ENCODE data around the gene P3H4.

The P3H4 gene

GRCh38 chr17:41766135-41766534 is 45.6 kb downstream of the P3H4 start:
- peaks cover 82% of the 10 kb centered on the region for H3K36me3 ChIP-seq (ENCODE audit: control insufficient read depth, insufficient read depth, low read length)
- H3K9me3 ChIP-seq (ENCODE audit: control insufficient read depth, insufficient read depth, low read depth, low read length): no peaks in the 10 kb centered on the region
- no peaks in the 10 kb centered on the region for H3K27me3 ChIP-seq (ENCODE audit: control insufficient read depth, insufficient read depth, low read length)
- H3K27ac ChIP-seq (ENCODE audit: low read depth, low read length): no peak overlapping the region
- H3K4me3 ChIP-seq (ENCODE audit: low read depth, low read length): no peak overlapping the region
- no peaks in the 10 kb centered on the region for H3K4me1 ChIP-seq (ENCODE audit: control insufficient read depth, insufficient read depth, low read length)
- H3K9ac ChIP-seq (ENCODE audit: low read length): no peak overlapping the region

GRCh38 chr17:41763327-41763726 is 48.4 kb downstream of the P3H4 start:
- Histone ChIP-seq H3K4me3 (ENCODE audit: low read depth, low read length) (no peak overlapping the region), H3K9ac (ENCODE audit: low read length) (no peak overlapping the region), H3K4me1 (ENCODE audit: control insufficient read depth, insufficient read depth, low read length) (no peaks in the 10 kb centered on the region), H3K36me3 (ENCODE audit: control insufficient read depth, insufficient read depth, low read length) (peaks cover 76% of the 10 kb centered on the region), H3K9me3 (ENCODE audit: control insufficient read depth, insufficient read depth, low read depth, low read length) (no peaks in the 10 kb centered on the region), H3K27me3 (ENCODE audit: control insufficient read depth, insufficient read depth, low read length) (no peaks in the 10 kb centered on the region), H3K27ac (ENCODE audit: low read depth, low read length) (no peak overlapping the region)

- no peaks in the 10 kb centered on the region for H3K27me3 ChIP-seq (ENCODE audit: control insufficient read depth, insufficient read depth, low read length)
- H3K27ac ChIP-seq (ENCODE audit: low read depth, low read length): no peak overlapping the region
- H3K4me1 ChIP-seq (ENCODE audit: control insufficient read depth, insufficient read depth, low read length): no peaks in the 10 kb centered on the region
- H3K9me3 ChIP-seq (ENCODE audit: control insufficient read depth, insufficient read depth, low read depth, low read length): no peaks in the 10 kb centered on the region
- H3K4me3 ChIP-seq (ENCODE audit: low read depth, low read length): no peak overlapping the region
- peaks cover 78% of the 10 kb centered on the region for H3K36me3 ChIP-seq (ENCODE audit: control insufficient read depth, insufficient read depth, low read length)
- no peak overlapping the region for H3K9ac ChIP-seq (ENCODE audit: low read length)
Observed at GRCh38 chr17:41762841-41763240, 48.9 kb downstream of the P3H4 start.

DNA sequence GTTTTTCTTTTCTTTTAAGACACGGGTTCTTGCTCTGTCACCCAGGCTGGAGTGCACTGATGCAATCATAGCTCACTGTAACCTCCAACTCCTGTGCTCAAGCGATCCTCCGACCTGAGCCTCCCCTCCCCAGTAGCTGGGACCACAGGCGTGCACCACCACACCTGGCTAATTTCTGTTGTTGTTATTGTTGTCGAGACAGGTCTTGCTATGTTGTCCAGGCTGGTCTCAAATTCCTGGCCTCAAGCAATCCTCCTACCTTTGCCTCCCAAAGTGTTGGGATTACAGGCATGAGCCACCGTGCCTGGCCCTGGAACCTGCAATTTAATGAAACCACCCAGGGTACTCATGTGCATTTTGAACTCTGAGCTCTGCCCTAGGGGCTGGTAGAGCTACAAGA is 49.4 kb downstream of the P3H4 start:
- Histone ChIP-seq H3K9me3 (ENCODE audit: control insufficient read depth, insufficient read depth, low read depth, low read length) (no peaks in the 10 kb centered on the region), H3K4me1 (ENCODE audit: control insufficient read depth, insufficient read depth, low read length) (no peaks in the 10 kb centered on the region), H3K27me3 (ENCODE audit: control insufficient read depth, insufficient read depth, low read length) (no peaks in the 10 kb centered on the region), H3K4me3 (ENCODE audit: low read depth, low read length) (no peak overlapping the region), H3K9ac (ENCODE audit: low read length) (no peak overlapping the region), H3K27ac (ENCODE audit: low read depth, low read length) (no peak overlapping the region), H3K36me3 (ENCODE audit: control insufficient read depth, insufficient read depth, low read length) (peaks cover 78% of the 10 kb centered on the region)

GRCh38 chr17:41760878-41761277 is 50.9 kb downstream of the P3H4 start:
- Histone ChIP-seq H3K4me1 (ENCODE audit: control insufficient read depth, insufficient read depth, low read length) (no peaks in the 10 kb centered on the region), H3K9me3 (ENCODE audit: control insufficient read depth, insufficient read depth, low read depth, low read length) (no peaks in the 10 kb centered on the region), H3K27me3 (ENCODE audit: control insufficient read depth, insufficient read depth, low read length) (no peaks in the 10 kb centered on the region), H3K4me3 (ENCODE audit: low read depth, low read length) (no peak overlapping the region), H3K36me3 (ENCODE audit: control insufficient read depth, insufficient read depth, low read length) (peaks cover 77% of the 10 kb centered on the region), H3K9ac (ENCODE audit: low read length) (no peak overlapping the region), H3K27ac (ENCODE audit: low read depth, low read length) (no peak overlapping the region)

- H3K27ac ChIP-seq (ENCODE audit: low read depth, low read length): no peak overlapping the region
- no peak overlapping the region for H3K9ac ChIP-seq (ENCODE audit: low read length)
- H3K27me3 ChIP-seq (ENCODE audit: control insufficient read depth, insufficient read depth, low read length): no peaks in the 10 kb centered on the region
- H3K36me3 ChIP-seq (ENCODE audit: control insufficient read depth, insufficient read depth, low read length): peaks cover 77% of the 10 kb centered on the region
- H3K9me3 ChIP-seq (ENCODE audit: control insufficient read depth, insufficient read depth, low read depth, low read length): no peaks in the 10 kb centered on the region
- no peak overlapping the region for H3K4me3 ChIP-seq (ENCODE audit: low read depth, low read length)
- H3K4me1 ChIP-seq (ENCODE audit: control insufficient read depth, insufficient read depth, low read length): no peaks in the 10 kb centered on the region
Observed at GRCh38 chr17:41758601-41759000, 53.1 kb downstream of the P3H4 start.

DNA sequence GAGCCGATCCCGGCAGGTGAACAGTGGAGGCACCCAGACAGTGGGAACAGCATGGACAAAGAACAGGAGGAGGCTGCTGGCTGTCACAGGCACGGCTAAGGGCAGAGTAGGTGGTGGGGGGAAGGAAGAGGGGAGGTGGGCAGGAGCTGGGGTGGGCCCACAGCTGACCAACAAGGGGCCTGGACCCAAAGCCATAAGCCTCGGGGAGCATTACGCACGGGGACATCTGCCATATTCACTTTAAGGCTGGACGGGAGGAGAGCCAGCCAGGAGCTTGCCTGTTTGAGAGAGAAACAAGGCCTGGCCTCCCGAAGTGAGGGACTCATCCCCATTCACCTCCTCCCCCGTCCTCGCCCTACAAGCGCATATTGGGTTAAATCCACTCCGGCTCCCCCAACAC is 57.7 kb downstream of the P3H4 start:
- no peak overlapping the region for H3K27ac ChIP-seq (ENCODE audit: low read depth, low read length)
- peaks cover 42% of the 10 kb centered on the region for H3K36me3 ChIP-seq (ENCODE audit: control insufficient read depth, insufficient read depth, low read length)
- H3K27me3 ChIP-seq (ENCODE audit: control insufficient read depth, insufficient read depth, low read length): no peaks in the 10 kb centered on the region
- no peaks in the 10 kb centered on the region for H3K4me1 ChIP-seq (ENCODE audit: control insufficient read depth, insufficient read depth, low read length)
- no peaks in the 10 kb centered on the region for H3K9me3 ChIP-seq (ENCODE audit: control insufficient read depth, insufficient read depth, low read depth, low read length)
- no peak overlapping the region for H3K9ac ChIP-seq (ENCODE audit: low read length)
- no peak overlapping the region for H3K4me3 ChIP-seq (ENCODE audit: low read depth, low read length)

All from HUES6 (cell line).